Head of caudate nucleus (tissue), 42 donors: ENCODE measurements around the gene PNPLA1.

ENCODE experiments used
- DNase-seq, 42 donors: peaks; one replicate each; pipeline versions ENCODE4 v3.0.0 to v3.0.0-alpha.2; 2020 to 2021; ENCODE audit warnings: mixed read lengths in 7 of 42
- intact Hi-C: fragments of 100-400 bp; cut with DNase I; formaldehyde crosslinking; loops from one replicate; pipeline ENCODE4 v1.15.0; 2022

The PNPLA1 gene

DNA sequence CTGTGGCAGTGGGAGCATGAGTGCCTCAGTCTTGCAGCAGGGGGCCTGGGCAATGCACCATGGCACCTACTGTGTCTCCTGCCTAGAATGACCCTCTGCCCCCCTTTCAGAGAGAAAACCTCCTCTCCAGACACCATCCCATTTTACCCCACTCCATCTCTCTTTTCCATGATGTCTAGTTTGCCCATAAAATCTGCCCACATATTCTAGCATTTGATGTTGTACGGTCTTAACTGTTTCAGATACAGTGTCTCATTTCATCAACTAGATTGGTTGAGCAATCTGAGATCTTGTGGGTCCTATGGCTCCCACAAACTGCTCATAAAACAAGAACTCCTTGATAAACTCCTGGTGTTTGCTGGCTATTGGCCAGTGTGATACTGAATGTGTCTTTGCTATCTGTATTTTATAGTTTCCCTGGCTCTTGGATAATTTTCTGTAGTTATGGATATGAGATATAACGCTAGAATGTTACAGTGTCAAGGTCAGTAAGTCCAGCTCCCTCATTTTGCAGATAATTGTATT, 8.1 kb downstream of the PNPLA1 start:
- intact Hi-C loops: no loop called here
- no peak for DNase-seq

- intact Hi-C loops: no loop called here
- no peak for DNase-seq
Measured at GRCh38 chr6:36280467-36280866, 10.6 kb downstream of the PNPLA1 start.

GRCh38 chr6:36280983-36281382, 11.1 kb downstream of the PNPLA1 start:
- intact Hi-C loops: no loop called here
- DNase-seq: peak in 3 of 42 donors; percentile 20 to 40 (median 33)

DNA sequence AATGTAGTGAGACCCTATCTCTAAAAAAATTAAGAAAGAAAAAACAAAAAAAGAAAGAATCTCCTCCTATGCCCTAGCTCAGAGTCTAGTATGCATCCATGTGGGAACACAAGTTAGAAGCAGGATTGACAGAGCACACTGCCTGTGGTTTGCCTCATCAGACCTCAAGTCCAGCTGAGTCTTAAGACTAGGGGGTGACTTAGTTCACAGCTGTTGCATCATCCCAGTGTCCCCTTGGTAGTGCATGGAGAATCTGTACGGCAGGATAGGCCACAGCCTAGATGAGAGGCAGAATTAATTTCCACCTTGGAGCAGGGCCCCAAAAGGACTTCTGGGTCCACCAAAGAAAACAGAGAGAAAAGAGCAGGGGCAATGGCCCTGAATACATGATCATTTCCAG, 13.7 kb downstream of the PNPLA1 start:
- no peak for DNase-seq
- intact Hi-C loops: no loop called here

DNA sequence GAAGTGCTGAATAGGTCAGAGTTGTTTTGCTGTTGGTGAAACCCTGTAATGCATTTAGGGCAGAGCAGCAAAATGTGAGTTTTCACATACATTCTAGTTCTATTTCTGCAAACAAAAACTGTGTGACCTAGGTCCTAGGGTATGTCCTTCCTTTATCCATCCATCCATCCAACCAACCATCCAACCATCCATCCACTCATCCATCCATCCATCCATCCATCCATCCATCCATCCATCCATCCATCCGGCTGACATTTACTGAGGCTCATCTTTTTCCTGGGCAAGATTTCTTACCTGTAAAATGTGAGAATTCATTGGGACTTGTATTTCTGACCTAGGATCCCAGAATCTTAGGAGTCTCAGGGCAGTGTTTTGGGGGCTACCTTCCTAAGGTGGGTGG, 14.5 kb downstream of the PNPLA1 start:
- intact Hi-C loops: no loop called here
- DNase-seq: no peak

- peak; percentile 44 to 91 (median 78) for DNase-seq
- intact Hi-C loops: no loop called here
Measured at GRCh38 chr6:36285187-36285671, 15.4 kb downstream of the PNPLA1 start.

DNA sequence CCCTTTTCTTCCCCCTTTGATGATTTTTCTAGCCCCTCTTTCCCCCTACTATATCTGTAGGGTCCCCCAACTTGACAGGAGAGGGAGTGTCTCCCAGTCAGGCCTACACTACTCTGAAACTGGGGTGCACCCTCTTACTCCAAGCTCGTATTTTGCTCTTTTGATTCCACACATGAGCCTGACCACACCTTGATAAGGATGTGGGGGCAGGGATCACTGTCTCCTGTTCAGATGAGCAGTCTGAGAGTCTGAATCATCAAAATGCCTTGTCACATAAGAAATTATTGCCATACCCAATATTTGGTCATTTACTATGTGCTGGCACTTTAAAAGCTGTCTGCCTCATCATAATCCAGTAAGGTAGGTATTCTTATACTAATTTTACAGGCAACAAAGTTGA, 15.9 kb downstream of the PNPLA1 start:
- intact Hi-C loops: no loop called here
- DNase-seq: peak in 3 of 42 donors; percentile 19 to 60 (median 25)

DNA sequence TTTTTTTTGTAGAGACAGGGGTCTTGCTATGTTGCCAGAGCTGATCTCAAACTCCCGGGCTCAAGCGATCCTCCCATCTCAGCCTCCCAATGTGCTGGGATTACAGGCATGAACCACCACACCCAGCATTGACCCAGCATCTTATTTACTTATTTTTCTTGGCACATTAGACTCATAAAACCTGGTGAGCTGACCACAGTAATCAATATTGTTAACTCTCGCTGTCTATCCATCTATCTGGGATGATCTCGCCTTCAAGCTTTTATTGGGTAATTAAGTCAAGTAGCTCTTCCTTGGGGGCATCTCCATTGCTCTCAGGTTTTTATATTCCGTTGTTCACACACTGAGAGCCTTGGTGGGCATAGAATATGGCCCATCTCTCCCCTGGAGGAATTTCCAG, 17.0 kb downstream of the PNPLA1 start:
- no peak for DNase-seq
- intact Hi-C loops: no loop called here

- peak in 24 of 42 donors; percentile 19 to 82 (median 43) for DNase-seq
- intact Hi-C loops: no loop called here
Measured at GRCh38 chr6:36289281-36289878, 19.5 kb downstream of the PNPLA1 start.

DNA sequence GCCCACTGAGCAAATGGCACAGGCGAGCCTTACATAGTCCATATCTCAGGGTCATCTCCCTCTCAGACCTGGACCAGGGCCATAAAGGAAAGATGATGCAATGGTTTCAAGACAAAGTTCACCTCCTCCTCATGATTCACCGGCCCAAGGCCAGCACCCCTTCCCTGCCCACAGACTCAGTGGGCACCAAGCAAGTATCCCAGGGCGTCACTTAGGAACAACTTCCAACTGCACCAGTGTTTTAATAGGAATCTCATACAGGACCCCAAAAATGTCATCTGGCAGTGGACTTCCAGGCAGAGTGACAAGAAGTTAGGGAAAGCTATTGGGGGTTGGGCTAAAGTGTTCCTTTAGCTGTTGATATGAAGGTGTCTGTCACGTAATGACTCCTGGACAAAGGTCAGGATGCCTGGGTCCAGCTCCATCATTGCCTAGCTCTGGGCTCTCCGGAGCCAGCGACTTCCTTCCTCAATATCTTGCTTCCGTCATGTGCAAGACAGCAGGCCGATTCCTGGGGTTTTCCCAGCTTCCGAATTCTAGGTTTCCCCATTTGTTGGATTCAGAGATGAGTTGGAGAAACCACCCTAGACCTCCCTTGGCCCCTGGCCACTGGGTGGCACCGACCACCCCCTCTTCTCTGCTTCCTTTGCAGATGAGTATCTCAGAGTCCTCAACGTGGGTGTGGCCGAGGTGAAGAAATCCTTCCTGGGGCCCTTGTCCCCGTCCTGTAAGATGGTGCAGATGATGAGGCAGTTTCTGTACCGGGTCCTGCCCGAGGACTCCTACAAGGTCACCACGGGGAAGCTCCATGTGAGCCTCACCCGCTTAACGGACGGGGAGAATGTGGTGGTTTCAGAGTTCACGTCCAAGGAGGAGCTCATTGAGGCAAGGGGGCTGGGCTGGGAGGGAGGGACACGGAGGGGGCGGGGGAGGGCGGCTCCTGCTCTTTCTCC, 21.1 kb downstream of the PNPLA1 start:
- DNase-seq: no peak
- intact Hi-C loops: no loop called here

GRCh38 chr6:36292170-36292569, 22.3 kb downstream of the PNPLA1 start:
- DNase-seq: no peak
- intact Hi-C loops: no loop called here

DNA sequence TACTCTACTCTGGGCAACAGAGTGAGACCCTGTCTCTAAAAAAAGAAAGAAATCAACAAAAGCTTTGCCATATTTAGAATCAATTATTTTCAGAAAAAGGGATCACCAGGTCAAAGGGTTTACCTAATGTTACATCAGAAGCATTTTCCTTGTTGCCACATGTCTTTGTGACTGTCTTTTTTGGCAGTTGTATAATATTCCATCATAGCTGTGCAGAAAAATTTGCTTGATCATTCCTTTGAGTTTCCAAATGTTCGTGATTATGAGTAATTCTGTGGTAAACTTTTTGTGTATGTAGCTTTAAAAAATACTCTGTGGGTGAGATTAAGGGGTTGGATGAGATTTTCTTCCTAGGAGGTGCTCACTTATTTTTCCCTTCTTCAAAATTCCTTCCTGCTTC, 26.4 kb downstream of the PNPLA1 start:
- intact Hi-C loops: no loop called here
- no peak for DNase-seq

- intact Hi-C loops: no loop called here
- DNase-seq: no peak
Measured at GRCh38 chr6:36297051-36297450, 27.2 kb downstream of the PNPLA1 start.

DNA sequence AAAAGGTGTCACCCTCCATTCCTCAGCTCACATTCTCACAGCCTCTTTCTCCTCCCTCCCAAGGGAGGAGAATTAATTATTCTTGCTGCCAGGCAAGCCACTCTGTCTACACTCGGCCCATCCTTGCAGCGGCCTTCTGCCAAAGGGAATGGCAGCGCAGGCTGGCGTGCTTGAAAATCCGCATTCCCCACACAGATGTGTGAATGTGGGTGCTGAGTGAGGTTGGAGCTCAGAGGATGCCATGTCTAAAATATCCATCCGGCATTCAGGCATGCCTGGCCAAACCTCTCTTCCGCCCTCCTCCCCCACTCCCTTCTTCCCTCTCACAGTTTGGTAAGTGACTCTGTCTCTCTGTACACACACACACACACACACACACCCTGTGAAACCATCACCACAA, 27.7 kb downstream of the PNPLA1 start:
- intact Hi-C loops: no loop called here

DNA sequence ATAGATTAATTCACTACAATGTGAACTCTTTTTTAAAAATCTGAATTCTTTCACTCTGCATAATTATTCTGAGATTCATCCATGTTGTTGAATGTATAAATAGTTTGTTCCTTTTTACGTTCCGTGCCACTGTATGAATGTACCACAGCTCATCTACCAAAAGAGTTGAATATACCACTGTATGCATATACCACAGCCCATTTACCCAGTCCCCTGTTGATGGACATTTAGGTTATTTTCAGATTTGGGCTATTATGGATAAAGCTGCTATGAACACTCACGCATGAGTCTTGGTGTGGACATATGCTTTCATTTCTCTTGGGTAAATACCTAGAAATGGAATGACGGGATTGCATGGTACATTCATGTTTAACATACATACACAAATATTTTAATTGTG, 28.2 kb downstream of the PNPLA1 start:
- intact Hi-C loops: no loop called here

More for the DNA sequence above, 27.7 kb downstream of the PNPLA1 start:
- DNase-seq: no peak

DNA sequence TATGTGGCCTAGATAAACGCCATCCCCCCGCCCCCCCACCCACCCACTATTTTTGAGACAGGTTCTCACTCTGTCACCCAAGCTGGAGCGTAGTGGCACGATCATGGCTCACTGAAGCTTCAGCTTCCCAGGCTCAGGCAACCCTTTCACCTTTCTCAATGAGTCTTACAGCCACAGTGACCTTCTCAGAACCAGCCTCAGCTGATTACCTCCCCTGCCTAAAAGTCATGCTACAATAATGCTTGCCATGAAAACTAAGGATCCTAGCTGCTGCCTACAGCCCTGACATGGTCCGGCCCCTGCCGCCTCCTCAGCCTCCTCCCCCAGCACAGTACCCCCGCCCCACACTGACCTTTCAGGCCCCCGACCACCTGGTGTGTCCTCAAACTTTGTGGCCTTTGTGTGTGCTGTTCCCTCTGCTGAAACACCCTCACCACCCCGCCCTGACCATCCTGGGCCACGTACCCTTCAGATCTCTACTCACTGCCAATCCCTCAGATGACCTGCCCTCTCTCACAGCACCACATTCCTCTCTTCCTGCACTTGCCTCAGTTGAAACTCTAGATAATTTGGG, 31.3 kb downstream of the PNPLA1 start:
- no peak for DNase-seq
- intact Hi-C loops: loop anchor here (5.0 kb wide), 1 partner anchor 61 kb away; no protein-coding TSS in a partner anchor

More for the DNA sequence above, 28.2 kb downstream of the PNPLA1 start:
- DNase-seq: no peak

DNA sequence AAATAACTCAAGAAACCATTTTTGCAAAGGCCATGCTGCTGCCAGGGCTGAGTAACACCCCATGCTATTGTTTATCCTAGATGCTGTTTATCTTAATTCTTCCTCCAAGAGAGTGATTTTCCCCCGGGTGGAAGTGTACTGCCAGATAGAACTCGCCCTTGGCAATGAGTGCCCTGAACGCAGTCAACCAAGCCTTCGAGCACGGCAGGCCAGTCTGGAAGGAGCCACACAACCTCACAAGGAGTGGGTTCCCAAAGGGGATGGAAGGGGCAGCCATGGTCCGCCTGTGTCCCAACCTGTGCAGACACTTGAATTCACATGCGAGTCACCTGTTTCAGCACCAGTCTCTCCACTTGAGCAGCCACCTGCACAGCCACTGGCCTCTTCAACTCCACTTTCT, 31.9 kb downstream of the PNPLA1 start:
- intact Hi-C loops: loop anchor here (5.0 kb wide), 1 partner anchor 61 kb away; no protein-coding TSS in a partner anchor
- DNase-seq: no peak

DNA sequence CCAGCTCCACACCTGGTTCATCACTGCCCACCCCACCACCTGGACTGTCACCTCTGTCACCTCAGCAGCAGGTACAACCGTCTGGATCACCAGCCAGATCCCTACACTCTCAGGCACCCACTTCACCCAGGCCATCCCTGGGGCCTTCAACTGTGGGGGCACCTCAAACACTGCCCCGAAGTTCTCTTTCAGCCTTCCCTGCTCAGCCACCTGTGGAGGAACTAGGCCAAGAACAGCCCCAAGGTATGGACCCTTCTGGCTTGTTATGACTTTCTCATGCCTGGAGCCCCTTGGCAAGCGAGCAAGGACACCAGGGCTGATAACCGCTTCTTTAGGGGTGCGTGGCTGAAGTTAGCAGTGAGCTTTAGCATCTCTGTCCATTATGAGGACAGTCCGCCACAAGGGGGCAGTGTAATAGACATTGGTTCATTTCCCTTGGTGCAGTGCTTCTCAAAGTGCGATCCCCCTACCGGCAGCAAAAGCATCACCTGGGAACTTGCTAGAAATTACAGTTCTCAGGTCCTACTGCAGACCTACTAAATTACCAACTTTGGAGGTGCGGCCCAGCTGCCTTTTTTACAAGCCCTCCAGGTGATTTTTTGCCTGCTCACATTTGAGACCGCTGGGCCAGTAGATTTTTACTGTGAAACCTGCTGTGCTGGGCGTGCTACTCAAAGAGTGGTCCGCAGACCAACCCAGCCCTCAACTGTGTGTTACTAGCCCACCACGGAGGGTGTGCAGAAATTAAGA, 32.5 kb downstream of the PNPLA1 start:
- DNase-seq: peak; percentile 60 to 96 (median 89)

GRCh38 chr6:36305885-36306284, 36.0 kb downstream of the PNPLA1 start:
- intact Hi-C loops: no loop called here

More for the DNA sequence above, 32.5 kb downstream of the PNPLA1 start:
- intact Hi-C loops: loop anchor here (5.0 kb wide), 1 partner anchor 60 kb away; no protein-coding TSS in a partner anchor

More at GRCh38 chr6:36305885-36306284, 36.0 kb downstream of the PNPLA1 start:
- no peak for DNase-seq
